ENCODE data around the gene NOD2. TPM values are rescaled to one million over a fixed set of nuclear protein-coding genes. Genes with fewer than 3 reads are reported as not detected.

Gene NOD2
- total RNA-seq, 1 donor from 2014 or later: 9.4 TPM

GRCh38 chr16:50739031-50739430 lies 45.6 kb downstream of the NOD2 start:
- intact Hi-C loops (cut with micrococcal nuclease): no loop called here

- intact Hi-C loops (cut with micrococcal nuclease): loop anchor here (1.0 to 2.0 kb wide), 7 partner anchors 9 to 715 kb away; partner anchors contain the start of gene CNEP1R1
Observed at GRCh38 chr16:50740736-50741135, 47.3 kb downstream of the NOD2 start.

GRCh38 chr16:50741225-50741780 lies 47.9 kb downstream of the NOD2 start:
- intact Hi-C loops (cut with micrococcal nuclease): loop anchor here (1.0 to 2.0 kb wide), 7 partner anchors 10 to 716 kb away; partner anchors contain the start of gene CNEP1R1

DNA sequence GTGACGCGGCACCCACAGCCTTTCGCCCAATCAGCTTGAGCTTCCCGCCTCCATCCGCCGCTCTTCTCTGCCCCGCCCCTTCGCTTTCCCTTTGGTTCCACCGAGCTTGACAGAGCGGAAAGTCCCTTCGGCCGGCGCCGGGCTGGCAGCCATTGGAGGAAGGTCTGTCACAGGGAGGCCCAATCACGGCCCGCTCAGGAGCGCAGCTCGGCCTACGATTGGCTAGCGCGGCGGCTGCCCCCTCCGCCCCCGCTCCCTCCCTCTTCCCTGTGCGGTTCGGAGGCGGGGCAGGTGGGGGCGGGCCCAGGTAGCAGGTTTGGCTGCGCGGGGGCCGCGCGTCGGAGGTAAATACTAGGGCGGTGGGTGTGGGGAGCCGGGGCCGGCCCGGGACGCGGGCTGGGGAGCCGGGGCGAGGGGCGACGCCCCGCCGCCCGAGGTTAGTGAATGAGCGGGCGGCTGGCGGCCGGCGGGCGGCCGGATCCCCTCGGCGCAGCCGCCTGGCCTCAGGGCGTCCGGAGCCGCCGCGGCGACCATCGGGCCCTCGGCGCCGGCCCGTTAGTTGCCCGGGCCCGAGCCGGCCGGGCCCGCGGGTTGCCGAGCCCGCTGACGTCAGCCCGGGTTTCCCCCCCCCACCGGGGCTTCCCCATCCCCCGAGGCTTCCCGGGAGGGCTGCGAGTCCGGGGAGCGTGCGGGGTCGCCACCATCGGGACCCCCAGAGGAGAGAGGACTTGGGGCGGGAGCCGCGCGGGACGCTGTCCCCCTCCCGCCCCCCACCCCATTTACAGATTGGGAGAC lies 48.6 kb downstream of the NOD2 start, which contains the start of gene CYLD:
Gene CYLD, plus strand, starts transcription at position 306 of the 795 bp plus-strand sequence. CDS start 7,613 bp downstream, outside the sequence.
- intact Hi-C loops (cut with micrococcal nuclease): loop anchor here (1.0 to 2.0 kb wide), 8 partner anchors 11 to 717 kb away; partner anchors contain the start of genes CNEP1R1 and SNX20

DNA sequence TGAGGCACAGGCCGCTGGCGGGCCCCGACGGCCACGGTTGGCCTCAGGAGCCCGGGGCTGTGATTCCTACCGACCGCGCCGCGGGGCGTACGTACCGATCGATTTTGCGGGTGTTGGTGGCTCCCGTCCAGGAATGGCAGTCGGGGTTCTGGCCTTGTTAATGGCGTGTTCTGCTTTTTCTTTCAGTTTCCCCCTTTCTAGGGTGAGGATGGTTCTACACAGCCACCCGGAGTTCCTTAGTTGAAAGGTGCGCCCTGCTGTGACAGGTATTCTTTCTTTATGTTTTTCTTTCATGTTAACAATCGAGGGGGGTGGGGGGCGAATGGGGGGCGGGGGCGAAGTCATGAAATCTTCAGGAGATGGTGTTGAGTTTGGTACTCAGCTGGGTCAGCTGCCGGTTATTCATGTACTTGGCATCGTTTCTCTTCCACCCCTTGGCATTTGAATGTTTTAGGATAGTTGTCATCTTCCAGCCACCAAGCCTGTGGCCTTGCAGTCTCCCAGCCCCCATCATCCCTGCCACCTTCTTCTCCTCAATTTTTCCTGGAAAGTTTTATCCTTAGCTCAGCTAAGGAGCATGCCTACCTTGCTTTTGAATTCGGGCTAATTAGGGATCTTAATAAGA lies 49.3 kb downstream of the NOD2 start:
- intact Hi-C loops (cut with micrococcal nuclease): loop anchor here (1.0 kb wide), 1 partner anchor 61 kb away; the partner anchor contains the start of gene SNX20

GRCh38 chr16:50743581-50744225 lies 50.3 kb downstream of the NOD2 start:
- intact Hi-C loops (cut with micrococcal nuclease): no loop called here

- intact Hi-C loops (cut with micrococcal nuclease): no loop called here
Observed at GRCh38 chr16:50744881-50745280, 51.5 kb downstream of the NOD2 start.

DNA sequence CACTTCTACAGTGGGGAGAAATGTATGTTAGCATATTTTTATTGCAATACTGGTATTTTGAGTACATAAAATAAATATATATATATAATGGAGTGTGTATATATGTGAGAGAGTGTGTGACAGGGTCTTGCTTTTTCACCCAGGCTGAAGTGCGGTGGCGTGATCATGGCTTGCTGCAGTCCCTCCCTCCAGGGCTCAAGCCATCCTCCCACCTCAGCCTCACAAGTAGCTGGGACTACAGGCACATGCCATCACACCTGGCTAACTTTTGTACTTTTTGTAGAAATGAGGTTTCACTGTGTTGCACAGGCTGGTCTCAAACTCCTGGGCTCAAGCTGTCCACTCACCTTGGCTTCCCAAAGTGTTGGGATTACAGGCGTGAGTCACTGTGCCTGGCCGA lies 52.5 kb downstream of the NOD2 start:
- intact Hi-C loops (cut with micrococcal nuclease): loop anchor here (2.0 kb wide), 2 partner anchors 471 to 479 kb away; partner anchors contain the start of gene ADCY7

GRCh38 chr16:50747207-50747956 lies 54.0 kb downstream of the NOD2 start:
- intact Hi-C loops (cut with micrococcal nuclease): loop anchor here (1.0 to 2.0 kb wide), 13 partner anchors 59 to 722 kb away; partner anchors contain the start of genes ADCY7, CNEP1R1 and HEATR3

- intact Hi-C loops (cut with micrococcal nuclease): no loop called here
Observed at GRCh38 chr16:50751528-50751927, 58.1 kb downstream of the NOD2 start.

GRCh38 chr16:50752471-50753235 lies 59.2 kb downstream of the NOD2 start:
- intact Hi-C loops (cut with micrococcal nuclease): loop anchor here (1.0 kb wide), 1 partner anchor 29 kb away; no protein-coding TSS in a partner anchor

GRCh38 chr16:50756473-50756872 lies 63.1 kb downstream of the NOD2 start:
- intact Hi-C loops (cut with micrococcal nuclease): no loop called here

GRCh38 chr16:50761267-50761666 lies 67.9 kb downstream of the NOD2 start:
- intact Hi-C loops (cut with micrococcal nuclease): no loop called here

- intact Hi-C loops (cut with micrococcal nuclease): no loop called here
Observed at GRCh38 chr16:50762241-50762640, 68.8 kb downstream of the NOD2 start.

DNA sequence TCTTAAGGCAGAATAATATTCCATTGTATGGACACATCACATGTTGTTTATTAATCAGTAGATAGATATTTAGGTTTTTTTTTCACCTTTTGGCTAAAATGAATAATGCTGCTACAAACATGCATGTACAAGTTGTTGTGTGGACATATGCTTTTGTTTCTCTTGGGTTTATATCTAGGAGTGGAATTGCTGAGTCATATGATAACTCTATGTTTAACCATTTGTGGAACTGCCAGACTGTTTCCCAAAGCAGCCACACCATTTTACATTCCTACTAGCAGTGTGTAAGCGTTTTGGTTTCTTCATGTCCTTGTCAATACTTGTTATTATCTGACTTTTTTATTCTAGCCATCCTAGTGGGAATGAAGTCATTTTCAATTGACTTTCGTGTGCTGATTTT lies 69.8 kb downstream of the NOD2 start:
- intact Hi-C loops (cut with micrococcal nuclease): no loop called here

DNA sequence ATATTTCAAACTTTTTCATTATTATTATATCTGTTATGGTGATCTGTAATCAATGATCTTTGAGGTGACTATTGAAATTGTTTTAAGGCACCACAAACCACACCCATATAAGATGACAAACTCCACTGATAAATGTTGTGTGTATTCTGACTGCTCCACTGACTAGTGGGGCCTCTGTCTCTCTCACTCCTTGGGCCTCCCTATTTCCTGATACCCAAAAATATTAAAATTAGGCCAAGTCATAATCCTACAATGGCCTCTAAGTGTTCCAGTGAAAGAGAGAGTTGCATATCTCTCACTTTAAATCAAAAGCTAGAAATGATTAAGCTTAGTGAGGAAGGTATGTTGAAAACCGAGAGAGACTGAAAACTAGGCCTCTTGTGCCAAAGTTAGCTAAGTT lies 71.9 kb downstream of the NOD2 start:
- intact Hi-C loops (cut with micrococcal nuclease): loop anchor here (2.0 kb wide), 1 partner anchor 14 kb away; no protein-coding TSS in a partner anchor

- intact Hi-C loops (cut with micrococcal nuclease): loop anchor here (2.0 kb wide), 1 partner anchor 13 kb away; no protein-coding TSS in a partner anchor
Observed at GRCh38 chr16:50765861-50766260, 72.5 kb downstream of the NOD2 start.

DNA sequence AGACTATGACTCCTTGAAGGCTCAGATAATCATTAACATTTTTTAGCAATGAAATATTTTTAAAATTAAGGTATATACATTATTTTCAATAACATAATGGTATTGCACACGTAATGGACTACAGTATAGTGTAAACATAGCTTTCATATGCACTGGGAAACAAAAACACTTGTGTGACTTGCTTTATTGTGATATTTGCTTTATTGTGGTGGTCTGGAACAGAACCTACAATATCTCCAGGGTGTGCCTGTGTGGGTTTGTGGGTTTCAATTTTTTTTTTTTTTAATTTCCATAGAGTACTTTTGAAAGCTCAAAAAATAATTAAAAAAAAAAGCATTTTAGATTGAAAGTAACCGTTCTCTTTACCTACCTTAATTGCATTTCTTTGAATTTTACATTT lies 73.8 kb downstream of the NOD2 start:
- intact Hi-C loops (cut with micrococcal nuclease): no loop called here

- intact Hi-C loops (cut with micrococcal nuclease): no loop called here
Observed at GRCh38 chr16:50771366-50771765, 78.0 kb downstream of the NOD2 start.

GRCh38 chr16:50774405-50774804 lies 81.0 kb downstream of the NOD2 start:
- intact Hi-C loops (cut with micrococcal nuclease): no loop called here

Measured in T-helper 1 cell treated with Interleukin-12 subunit alpha and Interleukin-12 subunit beta and Interleukin-4 antibody, amounts not matched to agents 30 ng/mL and 1 ng/mL, for 36 hours (primary cell).